Progenitor cell of endocrine pancreas (in vitro differentiated cells): ENCODE measurements around the gene EIF4EBP2. TPM values are rescaled to one million over a fixed set of nuclear protein-coding genes. Genes with fewer than 3 reads are reported as not detected.

Experiments
- DNase-seq: peaks from one replicate; pipeline ENCODE4 v3.0.0; 2021; ENCODE audit warnings: low spot score; ENCODE audit not compliant: unreplicated experiment
- H3K27ac Mint-ChIP-seq: 2 replicates; pipeline ENCODE4 v1.8.0; 2021; ENCODE audit warnings: mild to moderate bottlenecking, moderate library complexity, mixed read lengths
- H3K27me3 Mint-ChIP-seq: 2 replicates; pipeline ENCODE4 v1.8.0; 2021; ENCODE audit warnings: mixed read lengths
- H3K36me3 Mint-ChIP-seq: 2 replicates; pipeline ENCODE4 v1.8.0; 2022; ENCODE audit warnings: mixed read lengths; ENCODE audit not compliant: insufficient read depth
- H3K4me1 Mint-ChIP-seq: 2 replicates; pipeline ENCODE4 v1.8.0; 2021; ENCODE audit warnings: low read depth, mixed read lengths
- H3K4me3 Mint-ChIP-seq: 2 replicates; pipeline ENCODE4 v1.8.0; 2021; ENCODE audit warnings: low read depth, mild to moderate bottlenecking, moderate library complexity, mixed read lengths
- H3K9me3 Mint-ChIP-seq: 2 replicates; pipeline ENCODE4 v1.8.0; 2021; ENCODE audit warnings: low read depth, mixed read lengths
- total RNA-seq: library from RNA; stranded (reverse); gene quantifications from 2 replicates; pipeline ENCODE4 v1.2.1, GENCODE V29; 2021
- TF ChIP-seq, protein P1 (sequence below): fragments of 200-600 bp; sonication (generic); IDR thresholded peaks from one replicate; pipeline ENCODE4 v1.5.0; 2021; ENCODE audit warnings: antibody characterized with exemption, mild to moderate bottlenecking; ENCODE audit not compliant: unreplicated experiment

EIF4EBP2 gene
- total RNA-seq, 1 donor from 2014 or later: 101 TPM

DNA sequence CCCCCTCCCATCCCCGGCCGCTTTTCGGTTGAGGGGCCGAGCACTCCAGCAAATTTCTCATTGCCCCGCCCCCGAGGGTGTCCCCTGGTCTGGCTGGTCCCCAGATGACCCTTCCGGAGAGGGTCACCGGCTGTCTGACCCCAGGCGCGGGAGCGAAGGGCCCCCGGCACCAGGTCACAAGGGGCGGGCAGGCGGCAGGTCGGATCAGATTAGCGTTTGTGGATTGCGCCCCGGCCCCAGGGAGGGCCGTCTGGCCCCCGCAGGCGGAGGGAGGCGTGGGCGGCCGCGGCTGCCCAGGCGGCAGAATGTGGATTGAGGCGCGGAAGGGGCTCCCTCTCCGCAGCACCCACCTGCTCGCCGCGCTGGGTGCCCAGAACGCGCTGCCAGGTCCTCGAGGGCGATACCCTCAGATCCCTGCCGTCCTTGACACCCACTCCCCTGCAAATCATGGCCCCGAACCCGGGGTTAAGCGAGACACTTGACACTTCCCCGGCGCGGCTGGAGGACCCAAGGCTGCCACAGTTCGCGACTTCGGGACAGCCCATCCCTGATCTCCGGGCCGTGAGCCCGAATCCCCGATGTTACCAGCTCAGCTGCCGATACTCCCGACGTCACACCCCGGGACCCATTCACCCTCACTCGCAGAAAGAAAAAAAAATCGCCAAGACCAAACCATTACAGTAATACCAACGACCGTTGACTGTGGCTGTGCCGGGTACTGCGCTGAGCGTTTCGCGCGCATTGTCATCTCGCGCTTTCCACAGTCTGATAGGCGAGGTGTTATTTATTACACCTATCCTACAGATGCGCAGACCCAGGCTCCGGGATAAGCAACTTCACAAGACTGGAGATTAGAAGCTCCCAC is 36.6 kb downstream of the EIF4EBP2 start:
- TF ChIP-seq, protein P1, sequence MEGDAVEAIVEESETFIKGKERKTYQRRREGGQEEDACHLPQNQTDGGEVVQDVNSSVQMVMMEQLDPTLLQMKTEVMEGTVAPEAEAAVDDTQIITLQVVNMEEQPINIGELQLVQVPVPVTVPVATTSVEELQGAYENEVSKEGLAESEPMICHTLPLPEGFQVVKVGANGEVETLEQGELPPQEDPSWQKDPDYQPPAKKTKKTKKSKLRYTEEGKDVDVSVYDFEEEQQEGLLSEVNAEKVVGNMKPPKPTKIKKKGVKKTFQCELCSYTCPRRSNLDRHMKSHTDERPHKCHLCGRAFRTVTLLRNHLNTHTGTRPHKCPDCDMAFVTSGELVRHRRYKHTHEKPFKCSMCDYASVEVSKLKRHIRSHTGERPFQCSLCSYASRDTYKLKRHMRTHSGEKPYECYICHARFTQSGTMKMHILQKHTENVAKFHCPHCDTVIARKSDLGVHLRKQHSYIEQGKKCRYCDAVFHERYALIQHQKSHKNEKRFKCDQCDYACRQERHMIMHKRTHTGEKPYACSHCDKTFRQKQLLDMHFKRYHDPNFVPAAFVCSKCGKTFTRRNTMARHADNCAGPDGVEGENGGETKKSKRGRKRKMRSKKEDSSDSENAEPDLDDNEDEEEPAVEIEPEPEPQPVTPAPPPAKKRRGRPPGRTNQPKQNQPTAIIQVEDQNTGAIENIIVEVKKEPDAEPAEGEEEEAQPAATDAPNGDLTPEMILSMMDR: no peak
- H3K4me3 Mint-ChIP-seq: peak overlapping the region; percentile 45
- no peak overlapping the region for H3K27ac Mint-ChIP-seq
- DNase-seq: no peak
- H3K9me3 Mint-ChIP-seq: no peaks in the 10 kb centered on the region
- peaks cover 2% of the 10 kb centered on the region for H3K36me3 Mint-ChIP-seq
- H3K4me1 Mint-ChIP-seq: peaks cover 9% of the 10 kb centered on the region
- peaks cover 72% of the 10 kb centered on the region for H3K27me3 Mint-ChIP-seq

DNA sequence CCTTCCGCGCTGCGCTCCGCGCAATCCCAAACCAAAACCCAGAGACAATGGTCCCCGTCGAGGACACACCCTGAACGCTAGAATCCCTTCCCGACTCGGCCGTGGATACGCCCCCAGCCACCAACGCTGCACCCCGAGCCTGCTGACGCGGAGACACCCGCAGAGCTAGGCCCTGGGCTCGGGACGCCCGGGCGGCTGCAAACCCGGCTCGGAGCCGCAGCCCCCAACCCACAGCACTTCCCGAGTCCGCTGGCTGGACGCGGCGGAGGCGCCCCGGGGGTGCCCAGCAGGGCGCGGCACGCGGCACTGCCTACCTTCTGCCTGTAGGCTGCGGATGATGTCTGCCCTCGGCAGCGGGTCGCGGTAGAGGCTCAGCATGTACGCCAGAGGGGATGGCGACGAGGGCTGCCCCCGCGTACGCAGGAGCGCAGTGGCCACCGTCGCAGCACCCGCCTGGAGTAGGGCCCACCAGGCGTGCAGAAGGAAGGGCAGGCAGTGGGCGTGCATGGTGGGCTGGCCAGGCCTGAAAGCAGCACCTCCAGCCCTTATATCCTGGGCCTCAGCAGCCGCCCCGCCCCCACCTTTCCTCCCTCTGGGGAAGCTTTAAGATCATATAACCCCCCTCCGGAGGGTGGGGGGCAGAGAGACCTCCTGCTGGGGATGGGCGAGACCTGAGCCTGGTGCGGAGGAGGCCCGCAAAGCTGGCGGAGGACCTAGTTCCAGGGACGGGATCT is 37.4 kb downstream of the EIF4EBP2 start, which contains the start of gene NODAL:
TSS of gene NODAL (minus strand) at position 521 of the 734 bp plus-strand sequence. CDS start at position 507, 14 bp downstream.
- H3K9me3 Mint-ChIP-seq: no peaks in the 10 kb centered on the region
- peaks cover 13% of the 10 kb centered on the region for H3K4me1 Mint-ChIP-seq

DNA sequence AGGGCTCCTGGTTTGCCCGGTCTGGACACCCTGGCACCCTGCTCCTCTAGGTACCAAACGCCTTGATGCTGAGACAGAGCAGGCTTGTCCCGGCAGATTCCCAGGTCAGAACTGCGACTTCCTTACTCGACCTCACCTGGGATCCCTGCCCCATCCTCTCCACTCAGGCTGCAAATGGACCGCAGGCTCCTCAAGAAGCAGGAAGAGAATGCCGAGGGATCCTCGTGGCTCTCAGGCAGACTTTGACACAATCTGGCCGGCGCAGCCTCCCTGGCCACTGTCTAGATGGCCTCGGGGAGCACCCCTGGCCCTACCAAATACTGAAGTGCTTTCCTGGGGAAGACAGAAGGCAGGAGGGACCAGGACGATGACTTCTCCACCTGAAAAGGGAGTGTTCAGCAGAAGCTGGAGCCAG is 38.0 kb downstream of the EIF4EBP2 start:
- H3K4me1 Mint-ChIP-seq: peaks cover 13% of the 10 kb centered on the region
- no peaks in the 10 kb centered on the region for H3K9me3 Mint-ChIP-seq
- no peaks in the 10 kb centered on the region for H3K36me3 Mint-ChIP-seq
- DNase-seq: no peak
- no peak overlapping the region for H3K4me3 Mint-ChIP-seq
- peaks cover 80% of the 10 kb centered on the region for H3K27me3 Mint-ChIP-seq
- H3K27ac Mint-ChIP-seq: no peak overlapping the region
- TF ChIP-seq, protein P1: no peak

More for the DNA sequence above, 37.4 kb downstream of the EIF4EBP2 start, which contains the start of gene NODAL:
- no peak for DNase-seq
- peaks cover 2% of the 10 kb centered on the region for H3K36me3 Mint-ChIP-seq
- H3K4me3 Mint-ChIP-seq: peak within 1 kb of the TSS; percentile 45
- no peak within 1 kb of the TSS for H3K27ac Mint-ChIP-seq
- TF ChIP-seq, protein P1: peak; percentile 19
- peaks cover 80% of the 10 kb centered on the region for H3K27me3 Mint-ChIP-seq

DNA sequence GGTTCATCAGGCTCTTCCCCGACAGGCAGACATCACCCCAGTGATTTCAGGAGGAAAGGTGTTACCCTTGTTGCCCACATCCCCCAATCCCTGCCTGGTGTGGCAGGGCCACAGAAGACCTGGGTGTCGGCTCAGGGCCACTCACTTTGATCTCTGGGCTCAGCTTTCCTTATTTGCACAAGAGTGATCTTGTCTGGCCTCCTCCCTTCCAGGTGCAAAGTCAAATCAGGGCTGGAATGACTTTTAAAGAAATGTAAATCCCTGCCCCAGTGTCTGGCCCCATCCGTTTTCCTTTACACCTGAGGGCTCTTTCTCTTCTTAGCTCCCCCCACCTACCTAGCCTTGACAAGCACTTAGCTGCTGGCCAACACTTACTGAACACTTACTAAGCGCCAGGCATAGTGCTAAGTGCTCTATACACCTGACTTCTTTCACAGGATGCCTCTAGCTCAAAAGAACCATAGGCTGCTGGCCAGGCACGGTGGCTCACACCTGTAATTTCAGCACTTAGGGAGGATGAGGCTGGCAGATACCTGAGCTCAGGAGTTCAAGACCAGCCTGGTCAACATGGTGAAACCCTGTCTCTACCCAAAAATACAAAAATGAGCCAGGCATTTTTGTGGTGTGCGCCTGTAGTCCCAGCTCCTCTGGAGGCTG is 38.5 kb downstream of the EIF4EBP2 start:
- DNase-seq: no peak
- Mint-ChIP-seq H3K9me3 (no peaks in the 10 kb centered on the region), H3K4me3 (no peak overlapping the region), H3K27ac (no peak overlapping the region), H3K4me1 (peaks cover 13% of the 10 kb centered on the region), H3K27me3 (peaks cover 76% of the 10 kb centered on the region), H3K36me3 (no peaks in the 10 kb centered on the region)
- TF ChIP-seq, protein P1: no peak

DNA sequence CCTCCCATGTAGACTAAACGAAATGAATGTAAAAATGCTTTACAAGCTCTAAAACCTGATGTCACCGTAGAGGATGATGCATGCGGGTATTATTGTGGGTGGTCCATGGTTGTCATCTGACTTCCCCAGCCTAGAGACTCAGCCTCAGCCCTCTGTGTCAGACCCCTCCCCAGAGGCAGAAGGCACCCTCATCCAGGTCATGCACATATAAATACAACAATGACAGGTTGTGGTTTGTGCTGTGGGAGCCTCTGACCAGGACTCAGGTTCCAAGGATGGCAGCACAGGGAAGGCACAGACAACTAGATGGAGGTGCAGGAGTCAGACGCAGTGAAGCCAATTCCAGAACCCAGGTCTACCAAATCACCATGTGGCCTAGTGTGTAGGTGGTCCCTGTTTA is 40.8 kb downstream of the EIF4EBP2 start:
- H3K36me3 Mint-ChIP-seq: no peaks in the 10 kb centered on the region
- TF ChIP-seq, protein P1: no peak
- H3K27me3 Mint-ChIP-seq: peaks cover 62% of the 10 kb centered on the region
- peaks cover 13% of the 10 kb centered on the region for H3K4me1 Mint-ChIP-seq
- no peak overlapping the region for H3K27ac Mint-ChIP-seq
- no peak for DNase-seq
- no peaks in the 10 kb centered on the region for H3K9me3 Mint-ChIP-seq
- no peak overlapping the region for H3K4me3 Mint-ChIP-seq
